GM12878 (cell line): Measurements from ENCODE around the gene EDARADD. TPM values are rescaled to one million over a fixed set of nuclear protein-coding genes. Genes with fewer than 3 reads are reported as not detected.

Source experiments
- ATAC-seq: fragments of 200-7000 bp; cut with Tn5 transposase; 3 replicates; pipeline ENCODE4 v1.9.1; 2020; ENCODE audit warnings: mild to moderate bottlenecking, moderate library complexity
- BruUV-seq: library from RNA; stranded (reverse); fragments of 400-500 nt; replicated peaks from 2 replicates; lab custom pipeline; 2021; lab: Mats Ljungman, UMichigan
- CTCF ChIA-PET: fragments of 300-600 bp; sonication (Branson Sonifier 250); formaldehyde crosslinking; extraction: SDS; loops from one replicate; lab custom pipeline; 2021; ENCODE audit warnings: inconsistent platforms; lab: Yijun Ruan, JAX
- POLR2A ChIA-PET: fragments of 350-600 bp; formaldehyde crosslinking; extraction: SDS; loops from one replicate; lab custom pipeline; 2021; ENCODE audit warnings: inconsistent platforms; lab: Charles Lee
- RAD21 ChIA-PET: fragments of 300-600 bp; sonication (Branson Sonifier 250); formaldehyde crosslinking; loops from one replicate; lab custom pipeline; 2023; ENCODE audit warnings: antibody characterized with exemption; ENCODE audit not compliant: unreplicated experiment; lab: Charles Lee
- SMC1A ChIA-PET: fragments of 300-600 bp; sonication (Branson Sonifier 250); formaldehyde crosslinking; loops from one replicate; lab custom pipeline; 2023; ENCODE audit not compliant: unreplicated experiment, uncharacterized antibody; lab: Charles Lee
- DNase-seq: peaks from one replicate; pipeline ENCODE4 v3.0.0-alpha.2; 2011; ENCODE audit warnings: low read depth, low spot score
- FAIRE-seq: peaks from 3 replicates; lab custom pipeline; 2011; peaks lifted over from hg19 to GRCh38; lab: Jason Lieb, UNC
- H2AFZ ChIP-seq: 2 replicates; pipeline ENCODE4 v1.6.0; 2011; ENCODE audit warnings: low read depth, low read length, control low read depth; ENCODE audit not compliant: control insufficient read depth
- H3K27ac ChIP-seq: 2 replicates; pipeline ENCODE4 v1.5.1; 2011; ENCODE audit warnings: control low read depth; ENCODE audit not compliant: control insufficient read depth, insufficient read depth
- H3K27me3 ChIP-seq, 2 experiments: replicated peaks in 1 of 2; 2 replicates each; pipeline versions ENCODE4 v1.6.0 to v1.6.1; 2011; ENCODE audit warnings: low read length in 1 of 2; ENCODE audit not compliant: control insufficient read depth in 2 of 2, insufficient read depth in 2 of 2
- H3K36me3 ChIP-seq, 2 experiments: 2 replicates each; pipeline ENCODE4 v1.5.1; 2011; ENCODE audit warnings: low read length in 1 of 2; ENCODE audit not compliant: control insufficient read depth in 2 of 2, insufficient read depth in 2 of 2
- H3K4me1 ChIP-seq: 2 replicates; pipeline ENCODE4 v1.6.1; 2011; ENCODE audit warnings: mild to moderate bottlenecking, low read length, moderate library complexity, mixed read lengths; ENCODE audit not compliant: control insufficient read depth, insufficient read depth
- H3K4me2 ChIP-seq: 2 replicates; pipeline ENCODE4 v1.6.0; 2011; ENCODE audit warnings: control low read depth; ENCODE audit not compliant: control insufficient read depth, insufficient read depth
- H3K4me3 ChIP-seq: fragments of 200-600 bp; sonication (generic); 2 replicates; pipeline ENCODE4 v1.5.1; 2016
- H3K79me2 ChIP-seq: 2 replicates; pipeline ENCODE4 v1.6.0; 2011; ENCODE audit warnings: low read length; ENCODE audit not compliant: control insufficient read depth, insufficient read depth
- H3K9ac ChIP-seq: 2 replicates; pipeline ENCODE4 v1.8.0; 2011; ENCODE audit warnings: low read length, control low read depth, mixed read lengths; ENCODE audit not compliant: control insufficient read depth, insufficient read depth
- H3K9me3 ChIP-seq: replicated peaks from 3 replicates; pipeline ENCODE4 v1.5.1; 2011; ENCODE audit warnings: mild to moderate bottlenecking, low read length; ENCODE audit not compliant: control insufficient read depth, insufficient read depth
- H4K20me1 ChIP-seq: 2 replicates; pipeline ENCODE4 v1.6.0; 2011; ENCODE audit not compliant: control insufficient read depth, insufficient read depth
- BRCA1 ChIP-seq: IDR thresholded peaks from 2 replicates; pipeline ENCODE4 v1.6.1; 2011; ENCODE audit warnings: low read depth, low read length, improper control_type of control experiment
- IRF4 ChIP-seq: IDR thresholded peaks from 2 replicates; pipeline ENCODE4 v1.6.1; 2011; ENCODE audit warnings: low read depth, low read length
- LARP7 ChIP-seq: fragments of 450-650 bp; IDR thresholded peaks from 2 replicates; pipeline ENCODE4 v1.6.1; 2017; ENCODE audit warnings: mild to moderate bottlenecking
- MYC ChIP-seq: IDR thresholded peaks from 2 replicates; pipeline ENCODE4 v1.6.1; 2011; ENCODE audit warnings: mild to moderate bottlenecking, low read length, moderate library complexity, inconsistent platforms; ENCODE audit not compliant: insufficient read depth, insufficient replicate concordance, insufficient read length, severe bottlenecking
- PAX5 ChIP-seq: IDR thresholded peaks from 2 replicates; pipeline ENCODE4 v1.6.1; 2011; ENCODE audit warnings: low read depth, low read length, borderline replicate concordance
- RAD21 ChIP-seq: IDR thresholded peaks from 2 replicates; pipeline ENCODE4 v1.6.1; 2011; ENCODE audit warnings: mild to moderate bottlenecking, low read depth, low read length, moderate library complexity; ENCODE audit not compliant: insufficient read depth
- RBBP5 ChIP-seq: fragments of 200-600 bp; sonication (generic); conservative IDR thresholded peaks from 2 replicates; pipeline ENCODE4 v1.6.1; 2016
- RCOR1 ChIP-seq: conservative IDR thresholded peaks from 2 replicates; pipeline ENCODE4 v1.6.1; 2012; ENCODE audit warnings: low read depth, low read length, improper control_type of control experiment
- RUNX3 ChIP-seq: IDR thresholded peaks from 2 replicates; pipeline ENCODE4 v1.6.1; 2012; ENCODE audit warnings: low read length, inconsistent platforms
- SIN3A ChIP-seq: IDR thresholded peaks from 2 replicates; pipeline ENCODE4 v1.6.1; 2012; ENCODE audit warnings: low read depth, low read length, improper control_type of control experiment
- WGBS: methylation state at CpG from one replicate; pipeline ENCODE4 v1.1.6; 2016; ENCODE audit warnings: low lambda C conversion rate; ENCODE audit not compliant: insufficient replicate concordance, insufficient coverage; ENCODE audit errors: missing lambda C conversion rate; 5-methylcytosine and 5-hydroxymethylcytosine counted together
- in situ Hi-C: fragments of 300-500 bp; cut with MboI; formaldehyde crosslinking; loops from 9 replicates; pipeline ENCODE4 v1.14.3; 2018; ENCODE audit warnings: mixed read lengths
- intact Hi-C: fragments of 100-400 bp; cut with micrococcal nuclease; formaldehyde crosslinking; loops from one replicate; pipeline ENCODE4 v1.14.2; 2022; ENCODE audit not compliant: unreplicated experiment
- polyA plus RNA-seq, 11 experiments: library from polyadenylated mRNA; depleted of rRNA in 4 of 11; unstranded in 6 of 11; stranded (reverse) in 5 of 11; fragments of >200 nt; fragmentation: Nextera tagmentation in 4 of 11; fragmentation: Illumina TruSeq in 1 of 11; extraction: Ambion mirVana in 4 of 11; extraction: Trizol in 1 of 11; gene quantifications; 1 replicate in 1 of 11; 2 replicates in 10 of 11; pipeline versions ENCODE4 v1.2.1 to v1.2.3, GENCODE V29; 2011 to 2016; ENCODE audit warnings: inconsistent platforms in 2 of 11, missing spikeins in 2 of 11, low read depth in 1 of 11
- total RNA-seq, 4 experiments: library from RNA; depleted of rRNA in 3 of 4; stranded (reverse); fragments of >200 nt in 3 of 4; fragmentation: Illumina TruSeq in 1 of 4; extraction: Trizol in 1 of 4; gene quantifications; 2 replicates each; pipeline versions ENCODE4 v1.2.1 to v1.2.3, GENCODE V29; 2013 to 2021
- TF ChIP-seq, protein P1 (sequence below): IDR thresholded peaks from 2 replicates; pipeline ENCODE4 v1.6.1; 2011; ENCODE audit warnings: mild to moderate bottlenecking, low read depth, low read length, moderate library complexity; ENCODE audit not compliant: insufficient replicate concordance

EDARADD gene
- total and polyA plus RNA-seq, 10 of the 15 experiments (the other 5 are each of a cell fraction or from before 2014, with no cell fraction given) = 0.58 to 6.1 (median 4.7) TPM

DNA sequence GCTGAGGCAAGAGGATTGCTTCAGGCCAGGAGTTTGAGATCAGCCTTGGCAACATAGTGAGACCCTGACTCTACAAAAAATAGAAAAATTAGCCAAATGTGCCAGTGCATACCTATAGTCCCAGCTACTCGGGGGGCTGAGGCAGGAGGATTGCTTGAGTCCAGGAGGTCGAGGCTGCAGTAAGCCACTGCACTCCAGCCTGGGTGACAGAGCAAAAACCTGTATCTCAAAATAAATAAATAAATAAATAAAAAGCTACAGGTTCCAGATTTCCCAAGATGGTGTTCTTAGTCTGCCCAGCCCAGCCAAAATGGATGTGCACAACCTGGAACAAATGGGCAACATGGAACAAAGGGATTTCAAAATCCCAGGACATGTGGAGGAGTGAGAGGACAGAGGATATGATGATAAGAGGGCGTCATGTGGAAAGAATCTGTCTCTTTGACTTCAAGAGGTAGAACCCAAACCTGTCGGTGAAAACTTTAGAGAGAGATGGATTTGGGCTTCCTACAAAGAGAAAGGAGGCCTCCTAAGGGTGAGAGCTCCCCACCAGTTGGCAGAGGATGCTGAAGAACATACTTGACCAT, 3.2 kb downstream of the EDARADD start:
- Histone ChIP-seq H4K20me1 (no peaks in the 10 kb centered on the region), H3K27ac (no peak overlapping the region), H3K9ac (no peak overlapping the region), H3K79me2 (no peaks in the 10 kb centered on the region), H3K4me1 (0 out of 2 replicates have a peak, but pooled peaks cover 2% of the 10 kb centered on the region), H2AFZ (no peak overlapping the region), H3K4me2 (no peak overlapping the region), H3K9me3 (no peaks in the 10 kb centered on the region), H3K4me3 (no peak overlapping the region), H3K27me3 (peaks cover 0 to 5% of the 10 kb centered on the region in 2 experiments; a peak in 2 of 4 replicates), H3K36me3 (no peaks in the 10 kb centered on the region)
- no peak for TF ChIP-seq LARP7
- no peak for TF ChIP-seq MYC
- TF ChIP-seq BRCA1 = no peak
- TF ChIP-seq IRF4 = no peak
- TF ChIP-seq RBBP5 = no peak
- TF ChIP-seq RUNX3 = no peak
- no peak for TF ChIP-seq RAD21
- TF ChIP-seq SIN3A = no peak
- no peak for TF ChIP-seq RCOR1
- no peak for TF ChIP-seq PAX5
- TF ChIP-seq, protein P1, sequence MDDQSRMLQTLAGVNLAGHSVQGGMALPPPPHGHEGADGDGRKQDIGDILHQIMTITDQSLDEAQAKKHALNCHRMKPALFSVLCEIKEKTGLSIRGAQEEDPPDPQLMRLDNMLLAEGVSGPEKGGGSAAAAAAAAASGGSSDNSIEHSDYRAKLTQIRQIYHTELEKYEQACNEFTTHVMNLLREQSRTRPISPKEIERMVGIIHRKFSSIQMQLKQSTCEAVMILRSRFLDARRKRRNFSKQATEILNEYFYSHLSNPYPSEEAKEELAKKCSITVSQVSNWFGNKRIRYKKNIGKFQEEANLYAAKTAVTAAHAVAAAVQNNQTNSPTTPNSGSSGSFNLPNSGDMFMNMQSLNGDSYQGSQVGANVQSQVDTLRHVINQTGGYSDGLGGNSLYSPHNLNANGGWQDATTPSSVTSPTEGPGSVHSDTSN = no peak
- WGBS = 29% methylated on average over 4 of the region's 4 CpGs
- RAD21 ChIA-PET = interaction anchor here (1.1 kb wide), 1 partner anchor 89 kb away, joined by 3 read pairs; no protein-coding TSS in a partner anchor
- SMC1A ChIA-PET = interaction anchor here (0.8 to 1.1 kb wide), 4 partner anchors 9 to 89 kb away, joined by 3 read pairs; no protein-coding TSS in a partner anchor
- POLR2A ChIA-PET = interaction anchor here (0.5 kb wide), 1 partner anchor 14 kb away, joined by 6 read pairs; no protein-coding TSS in a partner anchor
- no TSS peak for BruUV-seq
- ATAC-seq (no peak), DNase-seq (no peak), FAIRE-seq (no peak)
- intact Hi-C loops (no loop called here), in situ Hi-C loops (no loop called here)
- CTCF ChIA-PET = interaction anchor here (2.1 kb wide), 1 partner anchor 14 kb away, joined by 5 read pairs; no protein-coding TSS in a partner anchor
